ENCODE measurements around the gene CDKN1A.
"Not testable (repeated sequence)": the region's sequence is repeated elsewhere in the genome, so short reads cannot be mapped to it uniquely, and the experiment has no call there.

The CDKN1A gene

DNA sequence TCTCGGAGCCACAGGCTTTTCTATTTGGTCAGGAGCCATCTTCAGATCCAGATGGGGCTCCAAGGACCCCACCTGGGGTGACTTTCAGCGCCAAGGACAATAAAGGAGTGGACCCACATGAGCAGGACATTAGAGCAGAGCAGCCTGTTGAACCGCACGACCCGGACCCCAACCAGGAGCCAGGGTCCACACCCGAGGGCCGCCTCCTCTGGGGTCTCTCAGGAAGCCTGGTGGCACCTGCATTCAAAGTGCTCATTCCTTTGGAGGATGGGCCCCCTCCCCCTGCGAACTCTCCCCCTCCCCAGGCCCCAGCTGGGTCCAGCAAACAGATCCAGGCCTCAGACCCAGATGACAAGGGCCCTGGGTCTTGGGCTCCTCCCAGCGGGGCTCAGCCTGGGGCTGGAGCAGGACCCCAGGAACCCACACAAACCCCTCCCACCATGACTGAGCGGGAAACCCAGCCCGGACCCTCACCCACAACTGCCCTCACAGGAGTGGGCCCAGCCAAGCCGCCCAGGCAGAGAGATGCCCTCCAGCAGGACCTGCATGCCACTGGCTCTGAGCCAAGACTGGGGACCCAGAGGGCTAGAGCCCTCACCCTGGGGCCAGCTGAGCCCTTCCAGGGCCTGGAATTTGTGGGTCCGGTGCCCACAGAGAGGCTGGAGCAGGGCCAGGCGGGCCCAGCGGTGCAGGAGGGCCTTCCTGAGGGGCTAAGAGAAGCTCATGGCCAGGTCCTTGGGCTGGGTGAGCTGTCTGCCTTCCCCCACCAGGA, 43.0 kb downstream of the CDKN1A start:
- H3F3A ChIP-seq (ENCODE audit: insufficient read depth, low read length), result no peaks in the 10 kb centered on the region
- no peak overlapping the region for H3K9ac ChIP-seq (ENCODE audit: low read length)
- no peaks in the 10 kb centered on the region for H3K27me3 ChIP-seq (replicated peaks; ENCODE audit: insufficient read depth, low read length)
- no peak overlapping the region for H3K4me3 ChIP-seq (ENCODE audit: low read length)
- no peaks in the 10 kb centered on the region for H3K9me2 ChIP-seq (replicated peaks; ENCODE audit: insufficient read depth, low read length)
- H2AFZ ChIP-seq (ENCODE audit: low read length), result no peak overlapping the region
- DNase-seq, result no peak
- no peaks in the 10 kb centered on the region for H3K36me3 ChIP-seq (replicated peaks; ENCODE audit: insufficient read depth, low read length)
- no peaks in the 10 kb centered on the region for H4K20me1 ChIP-seq (ENCODE audit: insufficient read depth, low read length)
- H3K4me1 ChIP-seq (ENCODE audit: low read length), result peaks cover 23% of the 10 kb centered on the region
- H3K79me2 ChIP-seq (ENCODE audit: low read length), result no peaks in the 10 kb centered on the region
- TF ChIP-seq CTCF (IDR thresholded peaks at IDR 0.05; ENCODE audit: low read length) (no peak), EZH2 (optimal IDR thresholded peaks at IDR 0.05; ENCODE audit: low read depth, low read length) (no peak), EZH2phosphoT487 (IDR thresholded peaks at IDR 0.05; ENCODE audit: low read length) (no peak)
- H3K27ac ChIP-seq (ENCODE audit: low read length), result no peak overlapping the region
- H3K9me3 ChIP-seq (replicated peaks; ENCODE audit: insufficient read depth, low read length), result no peaks in the 10 kb centered on the region
- H3K4me2 ChIP-seq (ENCODE audit: low read depth, low read length), result no peak overlapping the region

GRCh38 chr6:36722365-36722764, 43.9 kb downstream of the CDKN1A start:
- no peak overlapping the region for H3K4me2 ChIP-seq (ENCODE audit: low read depth, low read length)
- no peak for DNase-seq

DNA sequence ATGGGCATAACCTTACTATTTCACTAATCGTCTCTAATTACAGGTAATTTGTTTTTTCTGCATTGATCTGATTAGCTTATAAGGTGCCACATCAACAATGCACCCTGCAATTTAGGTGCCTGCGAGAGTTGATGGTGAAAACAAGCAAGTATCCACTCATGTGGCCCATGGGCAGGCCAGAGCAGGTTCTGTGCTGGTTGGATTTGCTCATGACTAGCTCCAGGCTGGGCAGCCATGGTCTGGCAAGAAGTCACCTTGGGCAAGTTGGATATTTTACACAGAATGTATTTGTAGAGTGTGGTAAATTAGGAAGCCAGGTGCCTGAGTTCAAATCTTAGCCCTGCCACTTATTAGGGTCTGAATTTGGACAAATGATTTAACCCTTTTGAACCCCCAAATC, 44.4 kb downstream of the CDKN1A start:
- no peaks in the 10 kb centered on the region; the same call in 1 of the 2 replicates for H3F3A ChIP-seq (ENCODE audit: insufficient read depth, low read length)
- H3K27ac ChIP-seq (ENCODE audit: low read length), result no peak overlapping the region
- peaks cover 37% of the 10 kb centered on the region for H3K4me1 ChIP-seq (ENCODE audit: low read length)
- H3K4me2 ChIP-seq (ENCODE audit: low read depth, low read length), result no peak overlapping the region
- H3K9me2 ChIP-seq (replicated peaks; ENCODE audit: insufficient read depth, low read length), result no peaks in the 10 kb centered on the region
- no peak for DNase-seq
- no peaks in the 10 kb centered on the region for H3K79me2 ChIP-seq (ENCODE audit: low read length)
- H3K27me3 ChIP-seq (replicated peaks; ENCODE audit: insufficient read depth, low read length), result no peaks in the 10 kb centered on the region
- H3K4me3 ChIP-seq (ENCODE audit: low read length), result no peak overlapping the region
- TF ChIP-seq EZH2 (optimal IDR thresholded peaks at IDR 0.05; ENCODE audit: low read depth, low read length), result no peak
- TF ChIP-seq EZH2phosphoT487 (IDR thresholded peaks at IDR 0.05; ENCODE audit: low read length), result no peak
- no peak for TF ChIP-seq CTCF (IDR thresholded peaks at IDR 0.05; ENCODE audit: low read length)
- H4K20me1 ChIP-seq (ENCODE audit: insufficient read depth, low read length), result no peaks in the 10 kb centered on the region
- no peaks in the 10 kb centered on the region for H3K36me3 ChIP-seq (replicated peaks; ENCODE audit: insufficient read depth, low read length)
- no peaks in the 10 kb centered on the region for H3K9me3 ChIP-seq (replicated peaks; ENCODE audit: insufficient read depth, low read length)
- no peak overlapping the region for H3K9ac ChIP-seq (ENCODE audit: low read length)
- H2AFZ ChIP-seq (ENCODE audit: low read length), result no peak overlapping the region

More at GRCh38 chr6:36722365-36722764, 43.9 kb downstream of the CDKN1A start:
- Histone ChIP-seq H3K27ac (ENCODE audit: low read length) (no peak overlapping the region), H3K9me2 (replicated peaks; ENCODE audit: insufficient read depth, low read length) (no peaks in the 10 kb centered on the region), H3K9me3 (replicated peaks; ENCODE audit: insufficient read depth, low read length) (no peaks in the 10 kb centered on the region), H3K4me1 (ENCODE audit: low read length) (peaks cover 31% of the 10 kb centered on the region), H3K9ac (ENCODE audit: low read length) (no peak overlapping the region), H2AFZ (ENCODE audit: low read length) (no peak overlapping the region), H4K20me1 (ENCODE audit: insufficient read depth, low read length) (no peaks in the 10 kb centered on the region), H3K79me2 (ENCODE audit: low read length) (no peaks in the 10 kb centered on the region), H3K4me3 (ENCODE audit: low read length) (no peak overlapping the region), H3K27me3 (replicated peaks; ENCODE audit: insufficient read depth, low read length) (no peaks in the 10 kb centered on the region), H3F3A (ENCODE audit: insufficient read depth, low read length) (no peaks in the 10 kb centered on the region; the same call in 1 of the 2 replicates), H3K36me3 (replicated peaks; ENCODE audit: insufficient read depth, low read length) (no peaks in the 10 kb centered on the region)
- no peak for TF ChIP-seq EZH2 (optimal IDR thresholded peaks at IDR 0.05; ENCODE audit: low read depth, low read length)
- no peak for TF ChIP-seq EZH2phosphoT487 (IDR thresholded peaks at IDR 0.05; ENCODE audit: low read length)
- no peak for TF ChIP-seq CTCF (IDR thresholded peaks at IDR 0.05; ENCODE audit: low read length)

GRCh38 chr6:36723992-36724391, 45.5 kb downstream of the CDKN1A start:
- peaks cover 41% of the 10 kb centered on the region for H3K4me1 ChIP-seq (ENCODE audit: low read length)

More at GRCh38 chr6:36723992-36724391, 45.5 kb downstream of the CDKN1A start:
- not testable (repeated sequence) for H3F3A ChIP-seq (ENCODE audit: insufficient read depth, low read length); H3K9me3 ChIP-seq (replicated peaks; ENCODE audit: insufficient read depth, low read length); H3K36me3 ChIP-seq (replicated peaks; ENCODE audit: insufficient read depth, low read length); H4K20me1 ChIP-seq (ENCODE audit: insufficient read depth, low read length); H3K27me3 ChIP-seq (replicated peaks; ENCODE audit: insufficient read depth, low read length); DNase-seq; H3K9ac ChIP-seq (ENCODE audit: low read length); H3K4me2 ChIP-seq (ENCODE audit: low read depth, low read length); H2AFZ ChIP-seq (ENCODE audit: low read length); H3K79me2 ChIP-seq (ENCODE audit: low read length); H3K27ac ChIP-seq (ENCODE audit: low read length); H3K4me3 ChIP-seq (ENCODE audit: low read length); H3K9me2 ChIP-seq (replicated peaks; ENCODE audit: insufficient read depth, low read length)

Measured in MM.1S (cell line).